Fibroblast of lung (primary cell): ENCODE measurements around the gene ZNF521.
"Not testable (repeated sequence)": the region's sequence is repeated elsewhere in the genome, so short reads cannot be mapped to it uniquely, and the experiment has no call there.

Experiments used
- EZH2 ChIP-seq: IDR thresholded peaks from 2 replicates; pipeline ENCODE4 v1.5.1; 2012; ENCODE audit warnings: low read length, control low read depth, mild to moderate bottlenecking; ENCODE audit errors: missing control alignments
- TF ChIP-seq, protein P1 (sequence below), 2 donors: IDR thresholded peaks in 1 of 2; conservative IDR thresholded peaks in 1 of 2; 1 replicate in 1 of 2; 2 replicates in 1 of 2; pipeline ENCODE4 v1.5.1; 2011 to 2012; ENCODE audit warnings: low read length in 2 of 2, control low read depth in 1 of 2, inconsistent platforms in 1 of 2, low read depth in 1 of 2, mild to moderate bottlenecking in 1 of 2

DNA sequence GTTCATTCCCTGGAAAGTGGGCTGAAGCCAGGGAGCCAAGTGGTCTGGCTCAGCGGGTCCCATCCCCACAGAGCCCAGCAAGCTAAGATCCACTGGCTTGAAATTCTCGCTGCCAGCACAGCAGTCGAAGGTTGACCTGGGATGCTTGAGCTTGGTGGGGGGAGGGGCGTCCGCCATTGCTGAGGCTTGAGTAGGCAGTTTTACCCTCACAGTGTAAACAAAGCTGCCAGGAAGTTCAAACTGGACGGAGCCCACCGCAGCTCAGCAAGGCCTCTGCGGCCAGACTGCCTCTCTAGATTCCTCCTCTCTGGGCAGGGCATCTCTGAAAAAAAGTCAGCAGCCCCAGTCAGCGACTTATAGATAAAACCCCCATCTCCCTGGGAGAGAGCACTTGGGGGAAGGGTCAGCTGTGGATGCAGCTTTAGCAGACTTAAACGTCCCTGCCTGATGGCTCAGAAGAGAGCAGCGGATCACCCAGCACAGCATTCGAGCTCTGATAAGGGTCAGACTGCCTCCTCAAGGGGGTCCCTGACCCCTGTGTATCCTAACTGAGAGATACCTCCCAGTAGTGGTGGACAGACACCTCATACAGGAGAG lies 84.9 kb downstream of the ZNF521 start:
- TF ChIP-seq, protein P1, sequence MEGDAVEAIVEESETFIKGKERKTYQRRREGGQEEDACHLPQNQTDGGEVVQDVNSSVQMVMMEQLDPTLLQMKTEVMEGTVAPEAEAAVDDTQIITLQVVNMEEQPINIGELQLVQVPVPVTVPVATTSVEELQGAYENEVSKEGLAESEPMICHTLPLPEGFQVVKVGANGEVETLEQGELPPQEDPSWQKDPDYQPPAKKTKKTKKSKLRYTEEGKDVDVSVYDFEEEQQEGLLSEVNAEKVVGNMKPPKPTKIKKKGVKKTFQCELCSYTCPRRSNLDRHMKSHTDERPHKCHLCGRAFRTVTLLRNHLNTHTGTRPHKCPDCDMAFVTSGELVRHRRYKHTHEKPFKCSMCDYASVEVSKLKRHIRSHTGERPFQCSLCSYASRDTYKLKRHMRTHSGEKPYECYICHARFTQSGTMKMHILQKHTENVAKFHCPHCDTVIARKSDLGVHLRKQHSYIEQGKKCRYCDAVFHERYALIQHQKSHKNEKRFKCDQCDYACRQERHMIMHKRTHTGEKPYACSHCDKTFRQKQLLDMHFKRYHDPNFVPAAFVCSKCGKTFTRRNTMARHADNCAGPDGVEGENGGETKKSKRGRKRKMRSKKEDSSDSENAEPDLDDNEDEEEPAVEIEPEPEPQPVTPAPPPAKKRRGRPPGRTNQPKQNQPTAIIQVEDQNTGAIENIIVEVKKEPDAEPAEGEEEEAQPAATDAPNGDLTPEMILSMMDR (conservative IDR thresholded peaks at IDR 0.05 in 1 of 2, IDR thresholded peaks at IDR 0.05 in 1 of 2; ENCODE audit: low read depth in 1 of 2, low read length in 2 of 2), result not testable (repeated sequence)
- not testable (repeated sequence) for TF ChIP-seq EZH2
